Measurements from ENCODE around the gene CTSZ.

GRCh38 chr20:59030911-59031563, 24.0 kb upstream of the CTSZ start:
- no peak for TF ChIP-seq EZH2 (IDR thresholded peaks at IDR 0.05; ENCODE audit: low read depth)
- TF ChIP-seq, protein P1, sequence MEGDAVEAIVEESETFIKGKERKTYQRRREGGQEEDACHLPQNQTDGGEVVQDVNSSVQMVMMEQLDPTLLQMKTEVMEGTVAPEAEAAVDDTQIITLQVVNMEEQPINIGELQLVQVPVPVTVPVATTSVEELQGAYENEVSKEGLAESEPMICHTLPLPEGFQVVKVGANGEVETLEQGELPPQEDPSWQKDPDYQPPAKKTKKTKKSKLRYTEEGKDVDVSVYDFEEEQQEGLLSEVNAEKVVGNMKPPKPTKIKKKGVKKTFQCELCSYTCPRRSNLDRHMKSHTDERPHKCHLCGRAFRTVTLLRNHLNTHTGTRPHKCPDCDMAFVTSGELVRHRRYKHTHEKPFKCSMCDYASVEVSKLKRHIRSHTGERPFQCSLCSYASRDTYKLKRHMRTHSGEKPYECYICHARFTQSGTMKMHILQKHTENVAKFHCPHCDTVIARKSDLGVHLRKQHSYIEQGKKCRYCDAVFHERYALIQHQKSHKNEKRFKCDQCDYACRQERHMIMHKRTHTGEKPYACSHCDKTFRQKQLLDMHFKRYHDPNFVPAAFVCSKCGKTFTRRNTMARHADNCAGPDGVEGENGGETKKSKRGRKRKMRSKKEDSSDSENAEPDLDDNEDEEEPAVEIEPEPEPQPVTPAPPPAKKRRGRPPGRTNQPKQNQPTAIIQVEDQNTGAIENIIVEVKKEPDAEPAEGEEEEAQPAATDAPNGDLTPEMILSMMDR (conservative IDR thresholded peaks at IDR 0.05) = no peak

All from PC-9 (cell line).